ENCODE results near the gene RIMBP2.
"Not testable (repeated sequence)": the region's sequence is repeated elsewhere in the genome, so short reads cannot be mapped to it uniquely, and the experiment has no call there.

Gene RIMBP2, protein sequence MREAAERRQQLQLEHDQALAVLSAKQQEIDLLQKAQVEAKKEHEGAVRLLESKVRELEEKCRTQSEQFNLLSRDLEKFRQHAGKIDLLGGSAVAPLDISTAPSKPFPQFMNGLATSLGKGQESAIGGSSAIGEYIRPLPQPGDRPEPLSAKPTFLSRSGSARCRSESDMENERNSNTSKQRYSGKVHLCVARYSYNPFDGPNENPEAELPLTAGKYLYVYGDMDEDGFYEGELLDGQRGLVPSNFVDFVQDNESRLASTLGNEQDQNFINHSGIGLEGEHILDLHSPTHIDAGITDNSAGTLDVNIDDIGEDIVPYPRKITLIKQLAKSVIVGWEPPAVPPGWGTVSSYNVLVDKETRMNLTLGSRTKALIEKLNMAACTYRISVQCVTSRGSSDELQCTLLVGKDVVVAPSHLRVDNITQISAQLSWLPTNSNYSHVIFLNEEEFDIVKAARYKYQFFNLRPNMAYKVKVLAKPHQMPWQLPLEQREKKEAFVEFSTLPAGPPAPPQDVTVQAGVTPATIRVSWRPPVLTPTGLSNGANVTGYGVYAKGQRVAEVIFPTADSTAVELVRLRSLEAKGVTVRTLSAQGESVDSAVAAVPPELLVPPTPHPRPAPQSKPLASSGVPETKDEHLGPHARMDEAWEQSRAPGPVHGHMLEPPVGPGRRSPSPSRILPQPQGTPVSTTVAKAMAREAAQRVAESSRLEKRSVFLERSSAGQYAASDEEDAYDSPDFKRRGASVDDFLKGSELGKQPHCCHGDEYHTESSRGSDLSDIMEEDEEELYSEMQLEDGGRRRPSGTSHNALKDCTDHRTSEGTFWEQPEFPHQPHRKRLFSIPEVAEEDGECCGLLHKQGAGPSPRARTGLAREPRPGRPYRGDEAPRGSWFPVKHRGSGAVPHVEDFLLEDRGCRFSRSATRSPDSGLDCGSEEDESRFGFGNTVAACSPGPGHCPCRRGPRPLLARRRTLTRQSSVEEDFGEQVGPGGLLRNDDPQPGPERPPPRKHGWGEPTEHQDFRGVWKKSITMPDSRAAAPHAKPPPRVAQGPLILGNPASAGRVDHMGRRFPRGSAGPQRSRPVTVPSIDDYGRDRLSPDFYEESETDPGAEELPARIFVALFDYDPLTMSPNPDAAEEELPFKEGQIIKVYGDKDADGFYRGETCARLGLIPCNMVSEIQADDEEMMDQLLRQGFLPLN (N-terminal part only)

DNA sequence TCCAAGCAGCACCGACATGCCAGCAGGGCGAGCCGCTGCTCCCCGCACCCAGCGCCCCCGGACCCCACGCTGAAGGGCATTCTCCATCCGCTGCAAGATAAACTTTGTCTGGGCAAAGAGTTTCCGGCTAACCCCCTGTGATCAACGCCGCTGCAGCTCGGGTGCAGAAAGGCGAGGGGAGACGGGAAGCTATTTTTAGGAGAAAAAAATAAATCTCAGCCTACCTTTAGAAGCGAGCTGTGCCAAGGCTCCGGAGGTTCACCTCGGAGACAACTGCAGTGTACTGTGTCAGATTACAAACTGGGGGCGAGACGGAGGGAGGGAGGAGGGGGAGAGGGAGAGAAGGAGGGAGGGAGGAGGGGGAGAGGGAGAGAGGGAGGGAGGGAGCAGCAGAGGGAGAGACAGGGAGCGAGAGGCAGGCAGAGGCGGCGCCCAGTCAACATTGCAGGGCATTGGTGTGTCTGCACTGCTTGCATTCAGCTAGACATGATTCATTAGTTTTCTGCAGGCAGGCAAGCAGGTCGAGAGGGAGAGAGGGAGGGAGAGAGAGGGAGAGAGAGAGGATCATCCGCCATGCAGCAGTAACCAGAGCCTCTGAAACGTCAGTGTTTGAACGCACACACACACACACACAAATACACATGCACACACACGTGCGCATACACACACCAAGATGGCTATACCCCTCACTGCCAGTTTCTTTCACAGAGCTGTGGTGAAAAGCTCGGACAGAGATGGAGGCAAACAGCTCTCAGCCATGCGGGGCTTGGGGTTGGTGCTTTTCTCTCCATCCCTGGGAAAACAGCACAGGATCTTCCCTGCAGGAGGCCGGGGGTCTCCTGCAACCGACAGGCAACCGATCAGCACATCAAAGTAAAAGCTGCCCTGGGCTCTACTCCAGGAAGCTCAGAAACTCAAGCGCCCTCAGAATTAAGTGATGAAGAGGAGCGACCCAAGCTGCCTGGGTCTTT is at the start of gene RIMBP2:
Gene RIMBP2, minus strand, starts transcription at position 302 of the 971 bp plus-strand sequence. CDS start 237,286 bp downstream, outside the sequence.
- peak; percentile 71 for DNase-seq

DNA sequence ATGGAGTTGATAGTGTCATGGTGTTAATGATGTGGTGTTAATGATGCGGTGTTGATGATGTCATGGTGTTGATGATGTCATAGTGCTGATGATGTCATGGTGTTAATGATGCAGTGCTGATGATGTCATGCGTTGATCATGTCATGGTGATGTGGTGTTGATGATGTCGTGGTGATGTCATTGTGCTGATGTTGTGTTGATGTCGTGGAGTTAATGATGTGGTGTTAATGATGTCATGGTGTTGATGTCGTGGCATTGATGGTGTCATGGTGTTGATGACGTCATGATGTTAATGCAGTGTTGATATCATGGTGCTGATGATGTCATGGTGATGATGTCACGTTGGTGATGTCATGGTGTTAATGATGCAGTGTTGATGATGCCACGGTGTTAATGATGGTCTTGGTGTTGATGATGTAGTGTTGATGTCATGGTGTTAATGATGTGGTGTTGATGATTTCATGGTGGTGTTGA is 49.1 kb upstream of the RIMBP2 start:
- no peak for DNase-seq

DNA sequence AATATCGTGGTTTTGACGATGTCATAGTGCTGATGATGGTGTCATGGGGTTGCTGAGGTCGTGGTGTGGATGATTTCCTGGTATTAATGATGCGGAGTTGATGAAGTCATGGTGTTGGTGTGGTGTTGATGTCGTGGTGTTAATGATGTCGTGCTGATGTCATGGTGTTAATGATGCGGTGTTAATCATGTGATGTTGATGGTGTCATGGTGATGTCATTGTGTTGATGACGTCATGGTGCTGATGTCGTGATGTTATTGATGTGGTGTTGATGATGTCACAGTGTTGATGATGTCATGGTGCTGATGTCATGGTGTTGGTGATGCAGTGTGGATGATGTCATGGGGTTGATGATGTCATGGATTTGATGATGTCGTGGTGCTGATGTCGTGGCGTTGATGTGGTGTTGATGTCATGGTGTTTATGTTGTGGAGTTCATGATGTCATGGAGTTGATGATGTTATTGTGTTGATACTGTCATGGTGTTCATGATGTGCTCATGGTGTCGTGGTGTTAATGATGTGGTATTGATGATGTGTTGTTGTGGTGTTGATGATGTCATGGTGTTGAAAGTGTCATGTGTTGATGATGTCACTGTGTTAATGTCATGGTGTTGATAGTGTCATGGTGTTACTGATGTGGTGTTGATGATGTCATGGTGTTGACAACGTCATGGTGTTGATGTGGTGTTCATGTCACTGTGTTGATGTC is 48.5 kb upstream of the RIMBP2 start:
- no peak for DNase-seq

DNA sequence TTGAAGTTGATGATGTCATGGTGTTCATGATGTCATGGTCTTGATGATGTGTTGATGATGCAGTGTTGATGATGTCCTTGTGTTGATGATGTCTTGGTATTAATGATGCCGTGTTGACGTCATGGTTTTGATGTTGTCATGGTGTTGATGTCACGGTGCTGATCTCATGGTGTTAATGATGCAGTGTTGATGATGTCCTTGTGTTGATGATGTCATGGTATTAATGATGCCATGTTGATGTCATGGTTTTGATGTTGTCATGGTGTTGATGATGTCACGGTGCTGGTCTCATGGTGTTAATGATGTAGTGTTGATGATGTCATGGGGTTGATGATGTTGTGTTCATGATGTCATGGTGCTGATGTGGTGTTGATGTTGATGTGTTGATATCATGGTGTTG is 48.0 kb upstream of the RIMBP2 start:
- no peak for DNase-seq

DNA sequence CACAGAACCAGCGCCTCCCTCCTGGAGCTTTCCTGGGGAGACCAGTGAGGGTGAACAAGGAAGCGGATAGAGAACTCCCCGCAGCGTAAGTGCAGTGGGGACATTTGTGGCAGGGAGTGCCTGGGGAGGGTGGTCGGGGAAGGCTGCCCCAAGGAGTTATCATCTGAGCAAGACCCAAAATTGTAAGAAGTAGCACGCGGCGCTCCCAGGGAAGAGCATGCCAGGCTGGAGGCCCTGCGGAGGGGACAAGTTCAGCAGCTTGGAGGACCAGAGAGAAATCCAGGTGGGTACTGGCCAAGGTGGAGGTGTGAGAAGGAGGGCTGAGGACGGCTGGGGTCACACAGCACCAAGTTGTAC is 46.2 kb upstream of the RIMBP2 start:
- DNase-seq, result no peak

DNA sequence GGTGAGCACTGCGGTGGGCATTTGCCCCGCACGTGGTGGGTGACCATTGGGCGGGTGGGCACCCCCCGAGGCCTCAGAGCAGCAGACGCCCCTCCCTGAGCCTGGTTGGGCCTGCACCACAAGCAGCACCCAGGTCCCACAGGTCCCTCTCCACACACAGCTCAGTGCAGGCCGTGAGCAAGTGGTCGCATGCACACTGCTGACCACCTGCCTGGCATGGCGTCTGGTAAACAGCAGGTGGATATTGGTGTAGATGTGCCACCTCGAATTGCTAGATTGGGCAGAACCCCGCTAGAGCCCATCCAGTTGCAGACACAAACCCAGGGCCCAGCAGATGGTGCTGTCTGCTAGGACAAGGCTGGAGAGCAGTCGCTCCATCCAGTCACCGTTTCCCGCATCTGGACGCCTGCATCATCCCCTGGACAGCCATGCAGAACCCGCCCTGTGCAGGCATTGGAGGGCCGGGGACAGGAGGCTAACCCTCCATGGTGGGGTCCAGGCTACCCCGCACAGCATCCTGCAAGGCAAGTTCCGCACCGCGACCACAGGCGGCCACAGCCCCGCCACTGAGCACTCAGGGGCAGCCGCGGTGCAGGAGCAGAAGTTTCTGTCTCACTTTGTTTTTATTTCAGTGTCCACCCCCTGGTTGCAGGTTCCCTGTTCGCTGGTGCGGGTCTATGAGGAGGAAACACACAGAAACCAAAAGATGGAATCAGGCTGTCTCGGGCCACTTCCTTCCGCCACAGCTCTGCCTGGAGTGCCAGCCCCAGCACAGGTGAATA is 45.6 kb upstream of the RIMBP2 start:
- peak; percentile 42 for DNase-seq

DNA sequence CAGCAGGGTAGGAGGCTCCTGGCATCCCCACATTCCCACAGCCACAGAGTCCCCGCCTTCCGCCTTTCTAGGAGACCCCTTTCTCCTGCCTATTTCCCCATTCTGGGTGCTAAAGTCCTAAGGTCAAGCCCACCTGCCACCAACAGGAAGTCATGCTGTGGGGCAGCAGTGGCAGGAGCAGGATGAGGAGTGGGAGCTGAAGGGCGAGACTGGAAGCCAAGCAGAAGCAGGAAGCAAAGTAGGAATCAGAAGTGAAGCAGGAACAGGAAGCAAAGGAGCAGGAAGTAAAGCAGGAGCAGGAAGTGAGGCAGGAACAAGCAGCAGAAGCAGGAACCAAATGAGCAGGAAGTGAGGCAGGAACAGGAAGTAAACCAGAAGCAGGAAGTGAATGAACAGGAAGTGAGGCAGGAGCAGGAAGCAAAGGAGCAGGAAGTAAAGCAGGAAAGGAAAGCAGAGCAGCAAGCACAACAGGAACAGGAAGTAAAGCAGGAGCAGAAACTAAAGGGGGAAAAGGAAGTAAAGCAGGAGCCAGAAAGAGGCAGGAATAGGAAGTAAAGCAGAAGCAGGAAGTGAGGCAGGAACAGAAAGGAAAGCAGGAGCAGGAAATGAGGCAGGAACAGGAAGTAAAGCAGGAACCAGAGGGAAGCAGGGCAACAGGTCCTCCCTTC is 38.3 kb upstream of the RIMBP2 start:
- no peak for DNase-seq

DNA sequence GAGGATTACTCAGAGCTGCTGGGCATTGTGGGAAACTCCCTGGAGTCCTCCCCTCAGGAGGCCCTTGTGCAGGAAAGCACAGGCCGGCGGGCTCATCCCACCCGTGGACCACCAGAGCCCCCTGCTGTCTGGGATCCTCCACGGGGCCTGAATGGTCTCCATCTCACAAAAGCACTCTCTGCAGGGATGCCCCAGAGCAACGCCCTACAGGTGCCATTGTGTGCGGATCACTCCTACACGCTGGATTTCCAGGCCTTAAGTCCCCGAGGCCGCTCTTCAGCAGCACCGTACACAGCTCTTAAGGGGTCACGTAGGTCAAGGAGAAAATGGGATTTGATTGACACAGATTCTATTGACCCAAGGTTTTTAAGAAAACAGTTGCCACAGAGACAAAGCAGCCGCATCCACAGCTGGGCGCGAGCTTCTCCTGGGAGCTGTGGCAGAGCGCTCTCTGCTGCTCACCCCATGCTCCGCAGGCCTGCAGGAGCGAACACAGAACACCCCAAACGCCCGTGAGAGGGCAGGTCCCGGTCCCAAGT is 36.7 kb upstream of the RIMBP2 start:
- DNase-seq, result no peak

DNA sequence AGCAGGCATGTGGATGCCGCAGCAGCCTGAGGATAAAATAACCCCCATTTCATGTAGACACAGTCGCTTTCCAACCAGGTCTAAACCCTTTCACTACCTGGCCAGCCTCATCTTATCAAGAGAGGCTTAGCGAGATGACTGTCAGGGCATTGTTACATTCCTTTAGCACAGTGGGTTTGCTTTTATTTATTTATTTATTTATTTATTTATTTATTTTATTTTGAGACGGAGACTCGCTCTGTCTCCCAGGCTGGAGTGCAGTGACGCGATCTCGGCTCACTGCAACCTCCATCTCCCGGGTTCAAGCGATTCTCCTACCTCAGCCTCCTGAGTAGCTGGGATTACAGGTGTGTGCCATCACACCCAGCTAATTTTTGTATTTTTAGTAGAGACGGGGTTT is 35.9 kb upstream of the RIMBP2 start:
- not testable (repeated sequence) for DNase-seq

DNA sequence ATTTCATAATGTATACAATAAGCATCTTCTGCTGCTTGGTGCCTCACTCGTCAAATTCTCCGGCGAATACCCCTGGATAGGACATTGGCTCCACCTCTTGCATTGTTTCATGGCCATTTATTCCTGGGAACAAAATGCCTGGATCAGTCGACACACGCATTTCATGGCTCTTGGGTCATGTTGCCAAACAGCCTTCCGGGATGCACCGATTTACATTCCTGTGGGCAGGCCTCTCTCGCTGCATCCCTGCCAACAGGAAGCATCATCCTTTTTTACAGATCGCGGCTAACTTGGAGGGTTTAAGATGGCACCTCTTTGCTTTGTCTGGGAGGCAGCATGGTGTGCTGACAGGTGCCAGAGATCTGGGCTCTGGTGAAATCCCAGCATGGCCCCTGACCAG is 32.7 kb upstream of the RIMBP2 start:
- no peak for DNase-seq

DNA sequence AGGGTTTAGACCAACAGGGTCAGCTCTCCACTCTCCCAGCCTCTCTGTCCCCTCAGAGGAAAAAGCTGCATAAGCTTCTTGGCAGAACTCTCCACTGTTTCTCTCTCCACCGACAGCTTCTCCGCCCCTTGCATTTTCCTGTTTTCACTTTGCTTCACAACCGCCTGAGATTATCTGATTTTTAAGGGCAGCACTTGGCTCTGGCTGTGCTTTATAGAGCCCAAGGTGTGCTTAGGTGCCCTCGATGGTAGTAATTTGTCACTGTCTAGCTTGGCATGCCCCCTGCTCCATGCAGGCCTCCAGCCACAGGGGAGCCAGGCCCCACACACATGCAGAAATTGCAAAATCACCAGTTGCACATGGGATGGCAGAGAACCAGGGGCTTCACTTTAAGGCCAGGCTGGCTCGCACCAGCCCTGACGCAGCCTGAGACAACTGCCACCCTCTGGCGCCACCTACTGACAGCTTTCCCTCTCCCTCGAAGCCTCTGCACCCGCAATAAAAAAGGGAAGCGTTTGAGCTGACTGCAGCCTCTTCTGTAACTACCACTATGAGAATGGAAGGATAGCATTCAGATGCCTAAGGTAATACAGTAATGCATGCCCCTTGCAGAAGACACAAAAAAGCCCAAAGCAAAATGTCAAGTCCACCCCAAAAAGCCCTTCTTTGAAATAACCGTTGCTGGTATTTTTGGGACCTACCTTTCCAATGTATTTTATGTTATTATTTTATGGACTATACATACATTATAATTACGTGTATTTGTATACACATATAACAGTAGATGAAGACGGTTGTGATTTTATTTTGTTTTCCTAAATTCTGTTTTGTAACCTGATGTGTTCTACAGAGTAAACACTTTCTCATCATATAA is 32.0 kb upstream of the RIMBP2 start:
- peak; percentile 74 for DNase-seq

DNA sequence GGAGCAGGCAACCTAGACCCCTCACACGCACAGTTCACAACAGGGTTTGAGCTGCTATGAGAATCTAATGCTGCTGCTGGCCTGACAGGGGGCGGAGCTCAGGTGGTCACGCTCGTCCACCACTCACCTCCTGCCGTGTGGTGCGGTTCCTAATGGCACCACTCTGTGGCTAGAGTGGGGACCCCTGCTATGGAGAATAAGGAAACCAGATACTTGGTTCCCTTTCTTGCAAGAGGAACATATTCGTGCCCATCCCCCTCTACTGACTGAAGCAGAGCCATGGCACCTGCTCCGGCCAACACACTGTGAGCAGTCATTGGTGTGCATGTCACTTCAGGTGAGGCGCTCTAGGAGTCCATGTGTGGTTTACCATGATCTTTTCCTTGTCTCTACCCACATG is 30.4 kb upstream of the RIMBP2 start:
- no peak for DNase-seq

DNA sequence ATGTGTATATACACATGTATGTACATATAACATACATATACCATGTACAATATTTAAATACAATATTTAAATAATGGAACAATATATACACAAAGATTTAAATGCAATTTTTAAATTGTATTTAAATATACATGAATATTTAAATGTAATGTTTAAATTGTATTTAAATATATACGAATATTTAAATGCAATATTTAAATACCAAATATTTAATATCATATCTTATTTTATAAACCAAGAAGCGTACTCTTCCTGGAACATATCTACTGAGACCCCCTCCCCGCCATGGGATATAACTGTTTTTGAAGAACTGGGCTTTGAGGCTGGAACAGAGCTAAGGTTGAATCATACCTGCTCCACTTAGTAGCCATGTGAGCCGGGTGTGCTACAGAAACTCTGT is 29.8 kb upstream of the RIMBP2 start:
- DNase-seq, result no peak

DNA sequence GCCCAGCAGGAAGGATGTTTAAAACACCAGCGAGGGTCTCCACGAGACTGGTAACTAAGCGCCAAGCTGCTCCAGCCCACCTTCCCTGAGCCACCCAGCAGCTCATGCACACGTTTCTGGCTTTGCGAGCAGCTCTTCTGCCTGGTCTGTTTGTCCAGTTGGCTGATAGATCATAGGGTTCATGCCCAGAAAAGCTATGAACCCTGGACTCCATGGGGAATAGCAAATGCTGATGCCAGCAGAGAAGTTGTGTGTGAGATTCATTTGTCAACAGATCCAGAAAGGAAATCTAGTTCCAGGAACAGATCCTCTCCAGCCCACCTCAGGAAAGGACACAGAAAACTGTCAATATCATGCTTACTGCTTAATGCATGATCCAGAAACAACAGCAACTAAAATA is 28.2 kb upstream of the RIMBP2 start:
- no peak for DNase-seq

DNA sequence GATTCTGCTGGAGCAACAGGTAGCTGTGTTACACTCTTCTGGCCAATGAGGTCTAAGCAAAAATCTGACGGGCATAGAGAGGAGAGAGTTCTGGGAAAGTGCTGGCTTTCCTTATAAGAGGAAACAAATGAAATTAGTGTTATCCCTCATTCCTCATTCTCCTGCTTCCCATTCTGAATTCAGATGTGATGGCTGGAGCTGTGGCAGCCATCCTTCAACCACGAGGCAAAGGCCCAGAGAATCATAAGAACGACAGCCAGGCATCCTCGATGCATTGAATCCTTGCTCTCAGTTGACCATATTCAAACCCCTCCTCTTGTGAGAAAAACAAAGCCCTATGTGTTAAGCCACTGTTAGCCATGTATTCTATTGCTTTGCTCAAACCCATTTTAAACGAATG is 27.5 kb upstream of the RIMBP2 start:
- DNase-seq, result no peak

DNA sequence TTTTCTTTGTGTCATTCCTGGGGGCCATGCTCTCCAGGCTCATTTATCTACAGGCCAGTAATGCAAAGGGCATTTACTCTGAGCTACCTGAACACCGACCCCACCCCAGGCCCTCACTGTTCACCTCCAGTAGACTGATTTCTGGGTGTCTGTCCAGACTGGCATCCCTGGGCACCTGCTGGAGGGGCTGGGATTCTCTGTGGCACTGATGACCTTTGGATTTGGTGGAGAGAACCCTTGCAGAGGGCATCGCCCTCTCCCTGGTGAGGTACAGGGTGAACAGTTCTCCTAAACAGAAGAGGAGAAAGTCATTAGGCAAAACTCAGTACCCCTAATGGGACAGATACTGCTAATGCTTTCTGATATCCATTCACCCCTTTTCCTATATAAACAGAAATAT is 27.1 kb upstream of the RIMBP2 start:
- DNase-seq, result no peak

DNA sequence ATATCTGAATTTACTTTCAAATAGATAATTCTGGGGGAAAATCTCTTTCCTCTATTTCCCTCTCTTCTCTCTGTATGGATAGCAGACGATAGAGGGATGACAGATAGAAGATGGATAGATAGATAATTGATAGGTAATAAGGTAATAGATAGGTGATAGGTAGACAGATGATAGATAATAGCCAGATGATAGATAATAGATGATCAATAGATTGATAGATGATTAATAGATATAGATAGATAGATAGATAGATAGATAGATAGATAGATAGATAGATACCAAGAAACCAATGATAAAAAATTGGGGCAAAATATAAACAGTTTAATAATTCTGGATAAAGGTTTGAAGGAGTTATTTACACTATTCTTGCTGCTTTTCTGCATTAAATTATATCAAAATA is 26.6 kb upstream of the RIMBP2 start:
- DNase-seq, result no peak

DNA sequence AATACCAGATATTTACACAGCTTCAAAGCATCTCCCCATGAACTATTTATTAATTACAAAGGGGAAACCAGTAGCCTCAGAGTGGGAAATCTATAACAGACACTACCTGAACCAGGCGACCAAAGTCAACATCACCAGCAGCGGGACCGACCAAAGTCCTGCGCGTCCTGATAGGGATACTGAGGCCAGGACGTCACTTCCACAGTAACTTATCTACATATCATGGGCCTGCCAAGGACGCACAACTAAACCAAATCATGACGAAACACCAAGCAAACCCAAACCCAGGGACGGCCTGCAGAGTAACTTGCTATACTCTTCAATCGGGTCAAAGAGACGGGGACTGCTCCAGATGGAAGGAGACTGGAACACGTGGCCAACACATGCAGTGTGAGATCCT is 26.0 kb upstream of the RIMBP2 start:
- DNase-seq, result no peak

DNA sequence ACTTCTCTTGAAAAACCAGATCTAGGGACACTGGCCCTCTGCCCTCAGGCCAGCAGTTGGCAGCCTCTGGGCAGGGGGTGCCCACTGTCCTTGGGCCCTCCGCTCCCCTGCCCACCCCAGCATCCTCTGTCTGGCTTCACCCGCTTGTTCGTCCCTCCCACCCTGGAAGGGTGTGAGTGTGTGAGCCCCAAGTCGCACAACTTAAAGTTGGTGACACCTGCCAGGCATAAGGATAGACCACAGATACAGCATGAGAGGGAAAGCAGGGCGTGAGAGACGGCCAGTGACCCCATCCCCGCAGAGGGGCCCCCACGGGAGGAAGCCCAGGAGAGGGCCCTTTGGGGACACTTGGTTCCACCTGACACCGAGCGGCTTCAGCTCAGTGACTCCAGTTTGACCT is 23.5 kb upstream of the RIMBP2 start:
- no peak for DNase-seq

All from NCI-H526 treated with DMSO at 0.1 percent for 48 hours (cell line).